Hematopoietic multipotent progenitor cell (in vitro differentiated cells): ENCODE results near the gene HOXC6. TPM values are rescaled to one million over a fixed set of nuclear protein-coding genes. Genes with fewer than 3 reads are reported as not detected.

Experiments used
- DNase-seq, 3 donors: peaks; one replicate each; pipeline ENCODE4 v3.0.0-alpha.2; 2011 to 2015; ENCODE audit warnings: low read depth in 2 of 3, low spot score in 2 of 3
- total RNA-seq: library from RNA; depleted of rRNA; stranded (reverse); fragments of >200 nt; gene quantifications from one replicate; pipeline ENCODE4 v1.2.3, GENCODE V29; 2012

HOXC6 gene
- total RNA-seq, 1 donor, result not detected

- DNase-seq, result no peak
These were observed 2.5 kb upstream of the HOXC6 start for GRCh38 chr12:54025499-54026405.

GRCh38 chr12:54026640-54027441 is 1.4 kb upstream of the HOXC6 start:
- no peak for DNase-seq

DNA sequence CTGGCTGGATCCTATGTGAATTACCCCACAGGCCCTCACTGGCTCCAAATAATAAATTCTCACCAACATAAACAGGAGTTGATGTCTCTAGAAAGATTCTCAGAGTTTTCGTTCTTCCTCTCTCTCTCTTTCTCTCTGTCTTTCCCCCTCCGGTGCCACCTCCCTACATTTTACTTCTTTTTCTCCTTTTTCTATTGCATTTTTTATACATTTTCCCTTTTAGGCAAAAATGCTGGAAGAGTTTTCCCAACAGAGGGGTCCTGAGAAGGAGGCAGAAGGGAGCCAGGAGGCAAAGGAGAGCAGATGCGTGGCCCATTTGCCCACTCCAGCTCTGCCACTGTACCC is 826 bp upstream of the HOXC6 start:
- no peak for DNase-seq

GRCh38 chr12:54029529-54030441 is 1.5 kb downstream of the HOXC6 start:
- no peak for DNase-seq

DNA sequence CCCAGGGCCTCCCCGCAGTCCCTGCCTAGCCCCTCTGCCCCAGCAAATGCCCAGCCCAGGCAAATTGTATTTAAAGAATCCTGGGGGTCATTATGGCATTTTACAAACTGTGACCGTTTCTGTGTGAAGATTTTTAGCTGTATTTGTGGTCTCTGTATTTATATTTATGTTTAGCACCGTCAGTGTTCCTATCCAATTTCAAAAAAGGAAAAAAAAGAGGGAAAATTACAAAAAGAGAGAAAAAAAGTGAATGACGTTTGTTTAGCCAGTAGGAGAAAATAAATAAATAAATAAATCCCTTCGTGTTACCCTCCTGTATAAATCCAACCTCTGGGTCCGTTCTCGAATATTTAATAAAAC is 2.2 kb downstream of the HOXC6 start:
- DNase-seq, result no peak

GRCh38 chr12:54030889-54031471 is 2.7 kb downstream of the HOXC6 start:
- no peak for DNase-seq

DNA sequence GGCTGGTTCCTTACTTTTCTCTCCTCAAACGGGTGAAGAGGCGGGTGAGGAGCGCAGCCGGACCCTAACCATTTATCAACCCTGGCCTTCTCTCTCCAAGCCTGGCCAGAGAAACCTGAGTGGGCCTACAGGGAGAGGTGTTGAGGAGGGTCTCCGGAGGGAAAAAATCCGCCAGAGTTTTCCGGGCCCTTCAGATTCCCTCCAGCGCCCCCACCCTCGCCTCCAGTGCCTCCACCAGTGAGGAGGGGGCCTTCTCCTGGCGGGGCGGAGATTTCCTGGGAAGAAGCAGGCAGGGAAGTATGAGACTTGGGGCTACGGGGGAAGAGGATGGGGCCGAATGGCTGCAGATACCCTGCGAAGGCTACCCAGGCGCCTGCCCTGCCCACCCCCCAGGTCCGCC is 3.2 kb downstream of the HOXC6 start:
- DNase-seq, result no peak

- DNase-seq, result no peak
These were observed 3.9 kb downstream of the HOXC6 start for GRCh38 chr12:54032086-54032619.

DNA sequence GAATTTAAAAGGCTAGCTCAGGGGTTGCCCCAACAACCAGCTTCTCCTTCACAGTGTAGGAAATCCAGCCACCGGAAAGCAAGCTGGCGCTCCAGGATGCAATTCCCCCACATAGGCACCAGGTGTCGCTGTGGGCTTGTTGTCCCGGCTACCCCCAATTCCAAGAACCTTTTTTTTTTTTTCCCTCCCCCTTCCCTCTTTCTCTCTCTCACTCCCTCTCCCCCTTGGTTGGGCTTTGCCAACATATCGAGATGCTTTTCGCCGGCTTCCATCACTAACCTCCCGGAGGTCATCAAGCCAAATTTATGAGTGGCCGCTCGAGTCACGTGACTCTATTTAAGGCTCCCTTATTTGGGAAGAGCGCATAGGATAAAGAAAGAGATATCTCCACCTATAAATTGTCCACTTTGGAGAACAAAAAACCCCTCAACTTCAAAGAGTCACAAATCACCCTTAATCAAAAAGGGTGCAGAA is 4.4 kb downstream of the HOXC6 start, which contains the start of gene HOXC5:
Gene HOXC5 (plus strand): TSS at position 424 of the 474 bp plus-strand sequence. CDS start 73 bp downstream, outside the sequence.
- DNase-seq, result peak; percentile 42 to 76 (median 63)

DNA sequence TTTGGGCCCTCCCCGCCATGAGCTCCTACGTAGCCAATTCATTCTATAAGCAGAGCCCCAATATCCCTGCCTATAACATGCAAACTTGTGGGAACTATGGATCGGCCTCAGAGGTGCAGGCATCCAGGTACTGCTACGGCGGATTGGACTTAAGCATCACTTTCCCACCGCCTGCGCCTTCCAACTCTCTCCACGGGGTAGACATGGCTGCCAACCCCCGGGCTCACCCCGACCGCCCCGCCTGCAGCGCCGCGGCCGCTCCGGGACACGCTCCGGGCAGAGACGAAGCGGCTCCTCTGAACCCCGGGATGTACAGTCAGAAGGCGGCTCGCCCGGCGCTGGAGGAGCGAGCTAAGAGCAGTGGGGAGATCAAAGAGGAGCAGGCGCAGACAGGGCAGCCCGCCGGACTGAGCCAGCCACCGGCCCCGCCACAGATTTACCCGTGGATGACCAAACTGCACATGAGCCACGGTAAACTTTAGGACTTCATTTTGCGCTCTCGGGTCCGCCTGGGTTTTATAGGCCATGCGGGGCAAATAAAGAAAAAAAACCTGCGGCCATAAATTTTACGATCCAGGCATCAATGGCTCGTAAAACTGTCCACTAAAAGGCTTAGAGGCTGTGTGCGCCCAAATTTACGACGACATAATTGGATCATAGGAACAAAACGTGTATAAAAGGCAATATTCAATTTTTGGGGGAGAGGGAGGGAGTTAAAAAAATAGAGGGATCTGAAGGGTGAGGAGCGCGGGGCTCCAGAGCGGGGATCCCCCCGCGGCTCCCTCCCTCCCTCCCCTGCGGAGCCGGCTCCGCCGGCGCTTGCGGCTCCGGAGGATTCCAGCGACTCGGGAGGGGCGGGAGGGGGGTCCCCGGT is 5.1 kb downstream of the HOXC6 start:
- no peak for DNase-seq

DNA sequence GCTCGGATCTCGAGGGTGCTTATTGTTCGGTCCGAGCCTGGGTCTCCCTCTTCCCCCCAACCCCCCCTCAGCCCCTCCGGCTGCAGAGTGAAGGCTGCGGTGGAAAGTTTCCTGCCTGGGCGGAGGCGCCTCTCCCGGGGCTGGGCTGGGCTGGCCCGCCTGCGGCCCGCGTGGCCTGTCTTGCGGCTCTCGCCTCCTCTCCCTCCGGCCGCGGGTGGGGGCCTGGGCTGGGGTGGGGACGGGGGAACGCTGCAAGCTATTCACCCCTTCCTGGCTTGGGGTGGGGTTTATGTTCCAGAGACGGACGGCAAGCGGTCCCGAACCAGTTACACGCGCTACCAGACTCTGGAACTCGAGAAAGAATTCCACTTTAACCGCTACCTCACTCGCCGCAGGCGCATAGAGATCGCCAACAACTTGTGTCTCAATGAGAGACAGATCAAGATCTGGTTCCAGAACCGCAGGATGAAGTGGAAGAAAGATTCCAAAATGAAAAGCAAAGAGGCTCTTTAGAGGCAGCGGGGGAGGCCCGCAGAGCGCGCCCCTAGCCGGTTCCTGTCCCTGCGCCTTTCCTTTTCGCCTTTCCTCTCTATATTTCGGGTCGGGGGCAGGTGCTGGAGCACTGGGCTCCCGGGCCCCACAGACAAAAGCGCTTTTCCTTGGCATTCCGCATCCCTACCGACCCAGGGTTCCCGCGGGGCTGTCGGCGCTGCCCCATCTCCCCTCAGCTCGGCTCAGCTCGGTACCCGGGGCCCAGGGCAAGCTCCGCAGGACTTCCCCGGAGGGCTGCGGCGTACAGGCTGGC is 5.9 kb downstream of the HOXC6 start:
- DNase-seq, result no peak

- DNase-seq, result no peak
These were observed 6.6 kb downstream of the HOXC6 start for GRCh38 chr12:54034785-54035310.

GRCh38 chr12:54035568-54036264 is 7.5 kb downstream of the HOXC6 start:
- no peak for DNase-seq

- no peak for DNase-seq
These were observed 8.6 kb downstream of the HOXC6 start for GRCh38 chr12:54036620-54037359.

DNA sequence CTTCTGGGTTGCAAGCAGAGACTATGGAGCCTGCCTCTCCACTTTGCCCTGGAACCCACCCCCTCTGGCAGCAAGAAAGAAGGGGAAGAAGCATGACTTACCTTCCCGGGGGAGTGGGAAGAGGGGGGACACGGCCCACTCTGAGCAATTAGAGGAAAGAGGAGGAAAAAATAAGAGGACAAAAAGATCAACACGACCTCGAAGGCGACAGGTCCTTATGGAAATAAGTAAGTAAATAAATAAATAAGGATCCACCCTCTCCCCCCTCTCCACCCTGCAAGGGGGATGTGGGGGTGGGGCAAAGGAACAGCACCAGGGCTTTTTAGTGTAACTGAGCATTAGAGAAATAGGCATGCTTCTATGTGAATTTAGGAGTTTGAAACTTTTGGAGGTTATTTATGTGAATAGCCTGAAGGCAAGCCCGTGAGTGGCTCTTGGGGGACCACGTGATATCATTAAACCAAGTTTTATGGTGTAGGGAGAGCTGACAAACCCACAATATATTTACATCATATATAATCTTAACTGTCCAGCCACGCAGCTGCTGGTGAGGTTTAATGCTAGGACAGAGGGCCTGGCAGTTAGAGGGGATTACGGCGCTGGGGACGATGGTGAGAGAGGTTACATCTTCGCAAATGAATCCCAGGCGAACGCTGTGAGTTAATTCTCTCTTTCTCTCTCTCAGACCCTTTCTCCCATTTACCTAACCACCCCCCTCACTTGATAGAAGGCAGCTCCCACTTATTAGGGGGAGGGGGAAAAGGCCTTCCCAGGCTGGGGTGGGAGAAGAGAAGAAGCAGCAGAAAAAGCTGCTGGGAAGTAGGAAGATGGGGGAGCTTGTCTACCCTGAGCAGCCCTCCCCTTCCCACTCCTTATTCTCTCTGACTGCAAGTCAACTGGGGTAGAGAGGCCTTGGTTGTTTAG is 9.4 kb downstream of the HOXC6 start:
- no peak for DNase-seq
